Astrocyte (in vitro differentiated cells and primary cell): ENCODE data around the gene CYP27A1.

Source experiments
- CTCF ChIP-seq: IDR thresholded peaks from 2 replicates; pipeline ENCODE4 v1.5.1; 2011; ENCODE audit warnings: low read depth, mild to moderate bottlenecking, inconsistent platforms, low read length, moderate library complexity; ENCODE audit not compliant: insufficient read depth
- EZH2 ChIP-seq: IDR thresholded peaks from 2 replicates; pipeline ENCODE4 v1.6.1; 2012; ENCODE audit warnings: mild to moderate bottlenecking, low read length, inconsistent platforms; ENCODE audit not compliant: insufficient read depth

GRCh38 chr2:218746960-218747359, 35.0 kb upstream of the CYP27A1 start:
- TF ChIP-seq CTCF = no peak
- TF ChIP-seq EZH2 = no peak
